Left lung (tissue), 10 donors: ENCODE results near the gene ADAMTSL1. TPM values are rescaled to one million over a fixed set of nuclear protein-coding genes. Genes with fewer than 3 reads are reported as not detected.

ENCODE experiments used
- ATAC-seq: fragments of 200-7000 bp; cut with Tn5 transposase; one replicate; pipeline ENCODE4 v1.9.1; 2020; ENCODE audit warnings: moderate library complexity
- DNase-seq, 4 donors: peaks; one replicate each; pipeline ENCODE4 v3.0.0-alpha.2; 2013 to 2020
- H3K27ac ChIP-seq, 2 donors: fragments of 200-600 bp; sonication (generic) in 1 of 2; one replicate each; pipeline versions ENCODE4 v1.5.0 to v1.8.0; 2020 to 2021
- H3K27me3 ChIP-seq, 2 donors: fragments of 200-600 bp; sonication (generic) in 1 of 2; one replicate each; pipeline versions ENCODE4 v1.5.0 to v1.8.0; 2020 to 2021
- H3K36me3 ChIP-seq, 2 donors: fragments of 200-600 bp; sonication (generic) in 1 of 2; one replicate each; pipeline versions ENCODE4 v1.5.0 to v1.8.0; 2020 to 2021
- H3K4me1 ChIP-seq, 2 donors: fragments of 200-600 bp; one replicate each; pipeline ENCODE4 v1.8.0; 2021
- H3K4me3 ChIP-seq, 2 donors: fragments of 200-600 bp; sonication (generic) in 1 of 2; one replicate each; pipeline versions ENCODE4 v1.5.0 to v1.8.0; 2020 to 2021; ENCODE audit warnings: mild to moderate bottlenecking in 1 of 2
- H3K9me3 ChIP-seq, 2 donors: fragments of 200-600 bp; sonication (generic) in 1 of 2; one replicate each; pipeline versions ENCODE4 v1.5.0 to v1.8.0; 2020 to 2021
- CTCF ChIP-seq, 2 donors: fragments of 200-600 bp; sonication (generic) in 1 of 2; IDR thresholded peaks; one replicate each; pipeline versions ENCODE4 v1.5.0 to v1.8.0; 2021; ENCODE audit warnings: antibody characterized with exemption in 2 of 2
- intact Hi-C, 2 donors: fragments of 100-400 bp; cut with DNase I; formaldehyde crosslinking; loops; one replicate each; pipeline versions ENCODE4 v1.11.2 to v1.14.2; 2022
- polyA plus RNA-seq, 6 donors: library from polyadenylated mRNA; unstranded; fragments of 120-200 nt; gene quantifications; one replicate each; pipeline ENCODE4 v1.2.1, GENCODE V29; 2013; ENCODE audit not compliant: insufficient read length in 6 of 6
- total RNA-seq, 2 donors: library from RNA; stranded (reverse); fragmentation: NEBNext Ultra II Directional; extraction: Animal tissue kit (Norgen Biotek cat#: 25700); gene quantifications; one replicate each; pipeline ENCODE4 v1.2.1, GENCODE V29; 2021
- donor health status: DM: no; HTN: yes; CAD: no.
- donor health status: DM: no; HTN: no; CAD: no.

The ADAMTSL1 gene
- total and polyA plus RNA-seq, 8 donors: 3.0 to 28.1 (median 17.9) TPM

GRCh38 chr9:18861609-18862544 lies 387.9 kb downstream of the ADAMTSL1 start:
- Histone ChIP-seq H3K27me3 (no peaks in the 10 kb centered on the region), H3K4me3 (no peak overlapping the region), H3K36me3 (no peaks in the 10 kb centered on the region), H3K27ac (no peak overlapping the region), H3K9me3 (no peaks in the 10 kb centered on the region), H3K4me1 (no peaks in the 10 kb centered on the region)
- DNase-seq (peak in 2 of 4 donors; percentile 17 to 39), ATAC-seq (peak; percentile 51)
- TF ChIP-seq CTCF (IDR thresholded peaks at IDR 0.05): no peak
- intact Hi-C loops: no loop called here

- Histone ChIP-seq H3K36me3 (no peaks in the 10 kb centered on the region), H3K4me1 (no peaks in the 10 kb centered on the region), H3K27ac (no peak overlapping the region), H3K4me3 (no peak overlapping the region), H3K27me3 (no peaks in the 10 kb centered on the region), H3K9me3 (peaks cover 0 to under 1% of the 10 kb centered on the region in 2 donors)
- TF ChIP-seq CTCF (IDR thresholded peaks at IDR 0.05): no peak
- ATAC-seq (no peak), DNase-seq (peak in 2 of 4 donors; percentile 42 to 44)
- intact Hi-C loops: no loop called here
Measured at GRCh38 chr9:18863791-18864190, 389.8 kb downstream of the ADAMTSL1 start.

- Histone ChIP-seq H3K4me3 (no peak overlapping the region), H3K27me3 (no peaks in the 10 kb centered on the region), H3K4me1 (no peaks in the 10 kb centered on the region), H3K27ac (no peak overlapping the region), H3K36me3 (no peaks in the 10 kb centered on the region), H3K9me3 (peaks cover 0 to 7% of the 10 kb centered on the region in 2 donors)
- intact Hi-C loops: no loop called here
- DNase-seq: no peak
- no peak for TF ChIP-seq CTCF (IDR thresholded peaks at IDR 0.05)
- ATAC-seq: no peak
Measured at GRCh38 chr9:18864516-18864915, 390.6 kb downstream of the ADAMTSL1 start.

- intact Hi-C loops: no loop called here
Measured at GRCh38 chr9:18865542-18865941, 391.6 kb downstream of the ADAMTSL1 start.

More at GRCh38 chr9:18865542-18865941, 391.6 kb downstream of the ADAMTSL1 start:
- H3K36me3 ChIP-seq: no peaks in the 10 kb centered on the region
- H3K9me3 ChIP-seq: peaks cover 0 to 18% of the 10 kb centered on the region in 2 donors
- H3K27me3 ChIP-seq: no peaks in the 10 kb centered on the region
- TF ChIP-seq CTCF (IDR thresholded peaks at IDR 0.05): no peak
- no peak for ATAC-seq
- no peak overlapping the region for H3K27ac ChIP-seq
- DNase-seq: no peak
- no peak overlapping the region for H3K4me3 ChIP-seq
- no peaks in the 10 kb centered on the region for H3K4me1 ChIP-seq
